Epithelial cell of esophagus (primary cell): ENCODE measurements around the gene AFF1.

Experiments
- DNase-seq: peaks from one replicate; pipeline ENCODE4 v3.0.0; 2010; ENCODE audit warnings: low read depth
- H3K4me3 ChIP-seq: 2 replicates; pipeline ENCODE4 v1.5.1; 2011; ENCODE audit warnings: mild to moderate bottlenecking, low read length, control low read depth
- TF ChIP-seq, protein P1 (sequence below): IDR thresholded peaks from 2 replicates; pipeline ENCODE4 v1.5.1; 2011; ENCODE audit warnings: low read depth, mild to moderate bottlenecking, low read length, control low read depth, inconsistent platforms; ENCODE audit not compliant: insufficient read depth; ENCODE audit errors: missing control alignments

AFF1 gene

DNA sequence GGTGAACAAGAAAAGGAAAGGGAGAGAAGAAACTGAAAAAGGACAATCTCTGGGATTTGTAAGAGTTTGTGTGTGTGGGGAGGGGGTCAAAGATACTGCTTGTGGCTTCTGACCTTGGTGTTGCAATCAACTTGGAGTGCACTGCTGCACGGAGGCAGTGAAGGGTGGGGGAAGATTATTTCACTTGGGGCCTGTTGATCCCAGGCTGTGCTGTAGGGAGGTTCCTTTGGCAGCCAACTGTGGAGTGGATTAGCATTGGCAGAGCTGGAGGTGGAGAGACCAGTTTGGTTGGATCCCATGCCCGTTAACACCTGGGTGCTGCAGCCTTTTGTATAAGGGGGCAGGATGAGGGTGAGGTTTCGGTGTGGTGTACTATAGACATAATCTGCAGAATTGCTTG lies 38.2 kb downstream of the AFF1 start:
- DNase-seq = peak; percentile 88
- TF ChIP-seq, protein P1, sequence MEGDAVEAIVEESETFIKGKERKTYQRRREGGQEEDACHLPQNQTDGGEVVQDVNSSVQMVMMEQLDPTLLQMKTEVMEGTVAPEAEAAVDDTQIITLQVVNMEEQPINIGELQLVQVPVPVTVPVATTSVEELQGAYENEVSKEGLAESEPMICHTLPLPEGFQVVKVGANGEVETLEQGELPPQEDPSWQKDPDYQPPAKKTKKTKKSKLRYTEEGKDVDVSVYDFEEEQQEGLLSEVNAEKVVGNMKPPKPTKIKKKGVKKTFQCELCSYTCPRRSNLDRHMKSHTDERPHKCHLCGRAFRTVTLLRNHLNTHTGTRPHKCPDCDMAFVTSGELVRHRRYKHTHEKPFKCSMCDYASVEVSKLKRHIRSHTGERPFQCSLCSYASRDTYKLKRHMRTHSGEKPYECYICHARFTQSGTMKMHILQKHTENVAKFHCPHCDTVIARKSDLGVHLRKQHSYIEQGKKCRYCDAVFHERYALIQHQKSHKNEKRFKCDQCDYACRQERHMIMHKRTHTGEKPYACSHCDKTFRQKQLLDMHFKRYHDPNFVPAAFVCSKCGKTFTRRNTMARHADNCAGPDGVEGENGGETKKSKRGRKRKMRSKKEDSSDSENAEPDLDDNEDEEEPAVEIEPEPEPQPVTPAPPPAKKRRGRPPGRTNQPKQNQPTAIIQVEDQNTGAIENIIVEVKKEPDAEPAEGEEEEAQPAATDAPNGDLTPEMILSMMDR = no peak
- peak overlapping the region; percentile 11 for H3K4me3 ChIP-seq

DNA sequence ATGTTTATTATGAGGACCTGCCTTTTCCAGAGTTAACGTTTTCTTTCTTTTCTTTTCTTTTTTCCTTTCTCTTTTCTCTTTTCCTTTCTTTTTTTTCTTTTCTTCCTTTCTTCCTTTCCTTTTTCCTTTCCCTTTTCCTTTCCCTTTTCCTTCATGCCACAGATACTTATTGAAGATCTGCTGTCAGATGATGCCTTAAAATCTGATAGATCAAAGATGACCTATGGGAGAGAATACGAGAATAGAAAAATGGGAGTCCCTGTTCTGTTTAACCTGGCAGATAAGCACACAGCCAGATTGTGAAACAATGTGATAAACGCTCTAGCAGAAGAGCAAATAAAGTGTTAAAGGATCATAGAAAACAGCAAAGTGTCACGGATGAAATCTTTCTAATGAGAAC lies 38.9 kb downstream of the AFF1 start:
- TF ChIP-seq, protein P1 = no peak
- no peak for DNase-seq

DNA sequence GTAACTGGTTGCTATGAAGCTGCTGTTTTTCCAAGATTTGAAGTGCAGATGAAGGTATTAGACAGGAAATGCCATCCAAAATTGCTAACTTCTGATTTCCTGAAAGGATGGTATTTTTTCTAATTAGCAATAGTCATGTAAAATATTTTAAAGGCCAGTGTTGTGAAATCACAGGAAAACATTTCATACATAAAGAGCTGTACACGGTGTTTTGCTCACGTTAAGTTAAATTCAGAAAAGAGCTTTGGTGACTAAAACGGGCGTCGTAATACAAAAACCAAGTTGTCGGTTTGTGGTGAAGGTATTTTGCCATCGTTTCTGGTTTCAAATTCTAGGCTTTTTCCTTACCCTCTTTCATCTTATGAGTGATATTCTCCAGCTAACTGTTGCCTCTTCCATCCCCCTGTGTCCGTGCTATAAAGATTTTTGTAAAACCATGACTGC lies 39.8 kb downstream of the AFF1 start:
- no peak overlapping the region for H3K4me3 ChIP-seq
- TF ChIP-seq, protein P1 = no peak
- DNase-seq = no peak

More for the DNA sequence above, 38.9 kb downstream of the AFF1 start:
- H3K4me3 ChIP-seq = no peak overlapping the region

DNA sequence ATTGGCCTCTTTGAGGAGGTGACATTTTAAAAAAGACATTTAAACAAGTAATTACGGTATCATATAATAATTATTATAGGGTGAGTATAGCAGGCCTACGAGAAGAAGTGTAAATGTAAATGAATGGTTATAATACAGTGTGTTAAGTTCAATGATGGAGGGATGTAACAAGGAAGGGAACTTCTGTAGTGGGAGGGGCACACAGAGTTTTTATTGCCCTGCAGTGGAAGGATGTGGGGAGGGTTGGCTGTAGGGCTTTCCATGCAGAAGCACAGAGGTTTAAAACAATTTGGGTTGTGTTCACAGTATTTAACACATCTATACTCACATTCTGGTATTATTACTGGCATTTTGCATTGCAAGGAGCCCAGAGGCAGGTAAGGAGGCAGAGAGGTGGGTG lies 41.1 kb downstream of the AFF1 start:
- TF ChIP-seq, protein P1 = no peak
- no peak for DNase-seq
- no peak overlapping the region for H3K4me3 ChIP-seq

DNA sequence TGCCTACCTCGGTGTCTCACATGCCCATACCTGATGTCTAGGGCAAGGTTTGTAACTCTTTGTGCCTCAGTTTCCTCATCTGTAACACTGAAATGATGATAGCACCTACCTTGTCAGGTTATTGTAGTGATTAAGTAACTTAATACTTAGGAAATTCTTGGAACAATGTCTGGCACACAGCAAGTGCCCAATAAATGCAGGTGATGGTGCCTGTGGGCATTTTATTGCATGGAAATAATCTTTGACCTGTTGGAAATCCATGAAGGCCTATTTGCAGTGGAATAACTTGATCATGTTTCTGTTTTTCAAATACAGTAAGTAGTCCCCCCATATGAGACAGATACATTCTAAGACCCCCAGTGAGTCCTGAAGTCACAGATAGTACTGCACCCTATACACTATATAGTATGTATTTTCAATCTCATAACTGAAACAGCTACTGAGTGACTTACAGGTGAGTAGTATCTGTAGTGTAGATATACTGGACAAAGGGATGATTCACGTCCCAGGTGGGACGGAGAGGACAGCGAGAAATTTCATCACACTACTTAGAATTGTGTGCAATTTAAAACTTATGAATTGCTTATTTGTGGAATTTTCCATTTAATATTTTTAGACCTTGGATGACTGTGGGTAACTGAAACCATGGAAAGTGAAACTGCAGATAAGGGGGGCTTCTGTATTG lies 42.1 kb downstream of the AFF1 start:
- DNase-seq = peak; percentile 82
- H3K4me3 ChIP-seq = peak overlapping the region; percentile 9

DNA sequence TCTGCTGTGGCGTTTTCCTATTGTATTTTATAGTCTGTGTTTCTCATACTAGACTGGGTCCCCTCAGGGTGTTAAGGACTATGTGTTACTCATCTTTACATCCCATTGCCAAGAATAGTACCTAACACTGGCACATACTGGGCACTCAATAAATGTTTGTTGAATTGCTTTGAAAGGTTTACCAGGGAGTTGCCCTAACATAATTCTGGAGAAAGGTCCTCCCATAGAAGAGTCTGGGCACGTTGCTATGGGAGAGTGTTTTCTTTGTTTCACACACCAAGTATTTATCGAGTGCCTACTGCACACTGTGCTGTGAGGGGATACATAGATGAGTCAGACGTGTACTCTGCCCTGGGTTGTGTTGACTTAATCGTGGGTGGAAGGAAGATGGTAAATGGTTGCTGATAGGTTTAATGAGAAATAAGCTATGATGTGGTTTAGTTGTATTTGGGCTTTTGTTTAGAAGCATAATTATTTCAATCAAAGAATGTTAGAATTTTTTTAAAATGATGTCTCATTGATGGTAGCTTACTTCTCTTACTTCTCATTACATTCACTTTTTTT lies 42.9 kb downstream of the AFF1 start:
- DNase-seq = peak; percentile 95
- H3K4me3 ChIP-seq = no peak overlapping the region
- TF ChIP-seq, protein P1 = no peak

More for the DNA sequence above, 42.1 kb downstream of the AFF1 start:
- TF ChIP-seq, protein P1 = no peak

DNA sequence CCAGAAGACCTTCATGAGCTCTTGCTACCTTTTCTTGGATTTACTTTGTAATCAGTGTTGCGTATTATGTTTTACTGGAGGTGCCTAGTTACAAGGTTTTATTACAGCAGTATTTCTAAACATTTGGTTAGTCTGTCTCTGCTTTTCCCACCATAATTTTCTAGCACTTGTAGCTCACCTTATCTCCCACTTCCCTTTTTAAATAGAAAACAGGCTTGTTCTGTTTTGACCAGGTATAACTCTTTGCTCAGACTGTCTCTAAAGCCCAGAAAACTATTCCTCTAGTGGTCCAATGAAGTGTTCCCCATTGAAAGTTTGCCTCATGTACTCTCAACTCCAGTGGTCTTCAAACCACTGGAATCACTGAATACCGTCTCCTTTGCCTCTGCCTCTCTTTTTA lies 43.9 kb downstream of the AFF1 start:
- no peak overlapping the region for H3K4me3 ChIP-seq
- DNase-seq = no peak
- TF ChIP-seq, protein P1 = no peak
